Heart left ventricle (tissue), 16 donors: ENCODE measurements around the gene TAF10. TPM values are rescaled to one million over a fixed set of nuclear protein-coding genes. Genes with fewer than 3 reads are reported as not detected.

ENCODE experiments used
- ATAC-seq, 4 donors: fragments of 200-7000 bp; cut with Tn5 transposase; one replicate each; pipeline ENCODE4 v1.9.1; 2020 to 2022; ENCODE audit warnings: moderate library complexity in 4 of 4, mild to moderate bottlenecking in 3 of 4, moderate number of reproducible peaks in 1 of 4
- DNase-seq, 5 donors: peaks; one replicate each; pipeline ENCODE4 v3.0.0-alpha.2; 2020
- H3K27ac ChIP-seq, 12 donors: fragments of 200-600 bp; sonication (generic) in 4 of 12; one replicate each; pipeline versions ENCODE4 v1.5.0 to v1.8.0; 2016 to 2022; ENCODE audit warnings: mild to moderate bottlenecking in 2 of 12
- H3K27me3 ChIP-seq, 9 donors: fragments of 200-600 bp; sonication (generic) in 2 of 9; one replicate each; pipeline versions ENCODE4 v1.5.1 to v1.8.0; 2016 to 2022; ENCODE audit warnings: mild to moderate bottlenecking in 3 of 9
- H3K36me3 ChIP-seq, 9 donors: fragments of 200-600 bp; sonication (generic) in 2 of 9; one replicate each; pipeline versions ENCODE4 v1.5.0 to v1.8.0; 2018 to 2022; ENCODE audit warnings: mild to moderate bottlenecking in 2 of 9
- H3K4me1 ChIP-seq, 12 donors: fragments of 200-600 bp; sonication (generic) in 4 of 12; one replicate each; pipeline versions ENCODE4 v1.5.0 to v1.8.0; 2016 to 2022; ENCODE audit warnings: mild to moderate bottlenecking in 3 of 12
- H3K4me3 ChIP-seq, 12 donors: fragments of 200-600 bp; sonication (generic) in 4 of 12; one replicate each; pipeline versions ENCODE4 v1.5.0 to v1.8.0; 2017 to 2022; ENCODE audit warnings: mild to moderate bottlenecking in 9 of 12, moderate library complexity in 4 of 12
- H3K9me3 ChIP-seq, 12 donors: fragments of 200-600 bp; sonication (generic) in 4 of 12; one replicate each; pipeline versions ENCODE4 v1.5.0 to v1.8.0; 2016 to 2022; ENCODE audit warnings: mild to moderate bottlenecking in 1 of 12
- POLR2A ChIP-seq, 2 donors: fragments of 450-650 bp; IDR thresholded peaks; one replicate each; pipeline ENCODE4 v1.6.1; 2017; ENCODE audit warnings: antibody characterized with exemption in 2 of 2, mild to moderate bottlenecking in 2 of 2, moderate library complexity in 2 of 2
- WGBS, 4 donors: extraction: QIAGEN DNeasy Blood & Tissue Kit in 2 of 4; methylation state at CpG; one replicate each; pipeline versions ENCODE4 v1.1.5 to v1.1.7; 2013 to 2018; 5-methylcytosine and 5-hydroxymethylcytosine counted together
- intact Hi-C, 10 donors: fragments of 100-400 bp; cut with DNase I; formaldehyde crosslinking; loops; one replicate each; pipeline versions ENCODE4 v1.11.1 to v1.14.2; 2022
- polyA plus RNA-seq, 2 donors: library from polyadenylated mRNA; stranded (reverse); fragments of 200-250 nt; gene quantifications; one replicate each; pipeline ENCODE4 v1.2.3, GENCODE V29; 2013
- total RNA-seq, 9 donors: library from RNA; depleted of rRNA in 2 of 9; stranded (reverse); fragments of >200 nt in 2 of 9; fragmentation: NEBNext Ultra II Directional in 3 of 9; extraction: Animal tissue kit (Norgen Biotek cat#: 25700) in 3 of 9; gene quantifications; one replicate each; pipeline versions ENCODE4 v1.1.0 to v1.2.4, GENCODE V29; 2016 to 2023
- TF ChIP-seq, protein P1 (sequence below), 12 donors: fragments of 200-600 bp; sonication (generic) in 4 of 12; IDR thresholded peaks; one replicate each; pipeline versions ENCODE4 v1.5.0 to v1.8.0; 2018 to 2022; ENCODE audit warnings: antibody characterized with exemption in 12 of 12, mild to moderate bottlenecking in 5 of 12
- donor health status: ischemic (EF 13 %, LVEDD 7.1; RV severe dilation, severe dysfunction).
- donor health status: healthy with polysubstance abuse.
- donor health status: DM: no; HTN: yes; CAD: no.
- donor health status: DM: no; HTN: no; CAD: no.
- donor health status: ischemic (EF 25% LVEDD 6.9; RV normal size, moderate dysfunction).
- donor health status: ischemic (EF 25% LVEDD 5.7; RV mildly dilated, moderate dysfunction).
- donor health status: healthy.
- donor health status: DM: yes; HTN: yes; CAD: no.
- donor health status: ischemic (EF 35%, LVEDD 5.7; RV mildly dilated, moderate dysfunction).
- donor health status: nonischemic (EF 11% LVEDD 7.7; RV severe dilation, severe dysfunction).
- donor health status: DM: yes; HTN: yes; CAD: no.
- donor health status: PGD.
- donor health status: ischemic (EF 29% LVEDD 5.4; RV normal size, mild dysfunction).
- donor health status: nonischemic (EF 23%, LVEDD 6.1; RV moderate dilation, normal function).

Gene TAF10
- total and polyA plus RNA-seq, 11 donors = 42.3 to 155 (median 99.0) TPM

DNA sequence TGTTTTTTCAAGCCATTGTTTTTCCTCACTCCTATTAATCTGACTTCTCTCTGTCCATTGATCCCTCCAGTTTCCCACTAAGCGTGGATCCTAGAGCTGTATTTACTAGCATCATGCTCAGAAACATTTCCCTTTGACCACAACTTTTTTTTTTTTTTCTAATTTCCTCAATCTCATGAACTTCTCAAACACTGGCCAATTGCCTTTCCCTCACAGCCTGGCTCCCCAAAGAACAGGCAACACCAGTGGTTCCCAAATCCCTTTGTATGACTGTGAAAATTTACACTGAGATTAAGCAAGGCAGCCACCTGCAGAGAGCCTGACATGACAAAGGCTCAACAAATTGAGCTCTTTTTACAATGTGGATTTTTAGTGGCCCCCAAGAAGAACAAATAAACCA lies 8.6 kb upstream of the TAF10 start:
- TF ChIP-seq POLR2A (IDR thresholded peaks at IDR 0.05) = no peak
- TF ChIP-seq, protein P1, sequence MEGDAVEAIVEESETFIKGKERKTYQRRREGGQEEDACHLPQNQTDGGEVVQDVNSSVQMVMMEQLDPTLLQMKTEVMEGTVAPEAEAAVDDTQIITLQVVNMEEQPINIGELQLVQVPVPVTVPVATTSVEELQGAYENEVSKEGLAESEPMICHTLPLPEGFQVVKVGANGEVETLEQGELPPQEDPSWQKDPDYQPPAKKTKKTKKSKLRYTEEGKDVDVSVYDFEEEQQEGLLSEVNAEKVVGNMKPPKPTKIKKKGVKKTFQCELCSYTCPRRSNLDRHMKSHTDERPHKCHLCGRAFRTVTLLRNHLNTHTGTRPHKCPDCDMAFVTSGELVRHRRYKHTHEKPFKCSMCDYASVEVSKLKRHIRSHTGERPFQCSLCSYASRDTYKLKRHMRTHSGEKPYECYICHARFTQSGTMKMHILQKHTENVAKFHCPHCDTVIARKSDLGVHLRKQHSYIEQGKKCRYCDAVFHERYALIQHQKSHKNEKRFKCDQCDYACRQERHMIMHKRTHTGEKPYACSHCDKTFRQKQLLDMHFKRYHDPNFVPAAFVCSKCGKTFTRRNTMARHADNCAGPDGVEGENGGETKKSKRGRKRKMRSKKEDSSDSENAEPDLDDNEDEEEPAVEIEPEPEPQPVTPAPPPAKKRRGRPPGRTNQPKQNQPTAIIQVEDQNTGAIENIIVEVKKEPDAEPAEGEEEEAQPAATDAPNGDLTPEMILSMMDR (IDR thresholded peaks at IDR 0.05) = no peak
- Histone ChIP-seq H3K4me3 (no peak overlapping the region), H3K36me3 (peaks cover 0 to 33% (median 25%) of the 10 kb centered on the region in 9 donors), H3K27me3 (no peaks in the 10 kb centered on the region), H3K4me1 (peaks cover 0 to 43% (median 20%) of the 10 kb centered on the region in 12 donors), H3K27ac (peak overlapping the region in 1 of 12 donors; percentile 94), H3K9me3 (no peaks in the 10 kb centered on the region)
- DNase-seq = no peak
- intact Hi-C loops = no loop called here
- WGBS, 4 donors = 47 to 95% (median 92%) methylated on average over 1 of the region's 1 CpG
- ATAC-seq = no peak

DNA sequence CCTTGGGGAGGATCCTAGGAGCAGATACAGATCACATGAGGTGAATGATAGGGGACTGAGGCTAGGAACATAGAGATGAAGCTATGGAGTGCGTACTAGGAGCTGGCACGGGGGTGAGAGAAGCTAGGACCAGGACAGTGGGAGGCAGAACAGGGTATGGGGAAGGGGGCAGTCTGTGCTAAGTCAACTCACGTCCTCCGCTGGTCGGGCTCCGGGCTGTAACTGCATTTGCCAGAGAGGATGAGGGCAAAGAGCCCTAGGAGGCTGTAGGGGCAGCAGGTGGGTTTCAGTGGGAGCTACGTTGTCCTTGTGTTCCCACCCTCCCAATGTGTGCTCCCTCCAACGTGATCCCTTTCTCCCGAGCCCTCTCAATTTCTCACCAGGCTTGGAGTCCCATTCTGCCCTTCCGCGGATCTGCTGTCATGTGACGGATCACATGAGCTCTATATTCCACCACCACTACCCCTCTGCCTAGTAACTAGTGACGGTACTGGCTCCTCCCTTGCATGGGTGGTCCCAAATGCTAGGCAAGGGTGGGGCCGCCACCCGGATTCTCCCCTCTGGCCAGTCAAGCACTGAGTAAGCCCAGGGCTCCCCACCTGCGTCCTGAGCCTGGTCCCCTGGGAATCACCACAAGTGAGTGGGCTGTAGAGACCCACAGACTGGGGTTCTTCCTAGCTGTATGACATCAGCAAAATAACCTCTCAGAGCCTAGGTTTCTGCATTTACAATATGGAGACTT lies 7.2 kb upstream of the TAF10 start, which contains the start of gene TPP1:
TPP1 (minus strand) TSS at position 419 of the 742 bp plus-strand sequence; CDS start at position 397, 22 bp downstream.
- Histone ChIP-seq H3K4me3 (peak within 1 kb of the TSS; percentile 37 to 86 (median 68)), H3K27ac (peak within 1 kb of the TSS in 11 of 12 donors; percentile 62 to 94 (median 82)), H3K9me3 (no peaks in the 10 kb centered on the region), H3K36me3 (peaks cover 0 to 34% (median 29%) of the 10 kb centered on the region in 9 donors), H3K27me3 (no peaks in the 10 kb centered on the region), H3K4me1 (peaks cover 0 to 45% (median 20%) of the 10 kb centered on the region in 12 donors)
- TF ChIP-seq, protein P1 (IDR thresholded peaks at IDR 0.05) = no peak
- TF ChIP-seq POLR2A (IDR thresholded peaks at IDR 0.05) = peak in 1 of 2 donors; percentile 74
- 0 to 1% (median 0%) methylated on average over 16 of the region's 16 CpGs for WGBS, 4 donors
- peak; percentile 94 to 98 (median 97) for ATAC-seq
- intact Hi-C loops = loop anchor here in 2 of 10 donors (2.0 to 5.0 kb wide), 2 partner anchors 20 to 63 kb away; partner anchors contain the start of gene MRPL17 (in 1 of the 2)
- DNase-seq = peak; percentile 92 to 95 (median 94)

DNA sequence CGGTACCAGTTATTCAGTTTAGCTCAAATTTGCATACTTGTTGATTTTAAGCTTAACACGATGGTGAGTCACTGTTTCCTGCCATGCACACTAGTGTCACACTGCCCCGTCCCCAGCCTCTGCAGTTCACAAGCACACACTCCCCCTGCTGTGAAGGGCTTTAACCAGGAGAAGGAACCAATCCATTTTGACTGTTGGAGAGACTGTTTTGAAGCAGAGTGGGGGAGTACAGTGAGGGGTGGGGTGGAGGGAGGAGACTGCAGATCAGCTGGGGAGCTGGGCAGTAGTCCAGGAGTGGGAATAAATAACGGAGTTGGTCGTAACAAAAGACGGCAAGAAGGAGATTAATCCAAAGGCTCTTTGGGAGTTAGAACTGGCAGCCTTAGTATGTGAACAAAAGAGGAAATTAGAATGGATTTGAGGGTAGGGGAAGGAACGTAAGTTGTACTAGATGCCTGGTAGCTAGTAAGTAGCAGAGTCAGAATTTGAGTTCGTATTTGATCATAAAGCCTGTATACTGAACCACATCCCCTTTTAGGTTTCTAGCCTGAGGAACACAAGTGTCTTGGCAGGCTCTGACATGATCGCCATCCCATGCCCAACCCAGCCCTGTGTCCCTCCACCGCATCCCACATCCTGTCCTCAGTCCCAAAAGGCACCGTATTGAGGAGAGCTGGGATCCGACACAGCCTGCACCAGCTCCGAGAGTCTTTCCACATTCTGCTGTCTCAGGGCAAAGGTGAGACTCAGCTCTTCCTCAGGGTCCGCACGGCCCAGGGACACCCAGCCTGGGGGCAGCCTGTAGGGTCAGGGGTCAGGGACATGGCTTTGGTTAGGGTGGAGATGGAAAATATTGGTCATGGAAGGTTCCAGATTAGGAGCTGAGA lies 6.3 kb upstream of the TAF10 start:
- DNase-seq (peak in 2 of 5 donors; percentile 51 to 70), ATAC-seq (peak in 3 of 4 donors; percentile 1 to 32 (median 6))
- Histone ChIP-seq H3K4me3 (peak overlapping the region; percentile 37 to 86 (median 68)), H3K9me3 (no peaks in the 10 kb centered on the region), H3K36me3 (peaks cover 0 to 37% (median 30%) of the 10 kb centered on the region in 9 donors), H3K27ac (peak overlapping the region in 11 of 12 donors; percentile 62 to 94 (median 82)), H3K27me3 (no peaks in the 10 kb centered on the region), H3K4me1 (peaks cover 0 to 53% (median 20%) of the 10 kb centered on the region in 12 donors)
- intact Hi-C loops = loop anchor here in 2 of 10 donors (2.0 to 5.0 kb wide), 2 partner anchors 20 to 64 kb away; partner anchors contain the start of gene MRPL17 (in 1 of the 2)
- 9 to 14% (median 11%) methylated on average over 15 of the region's 15 CpGs for WGBS, 4 donors
- TF ChIP-seq, protein P1 (IDR thresholded peaks at IDR 0.05) = no peak
- TF ChIP-seq POLR2A (IDR thresholded peaks at IDR 0.05) = no peak
